Hematopoietic multipotent progenitor cell treated with erythropoietin and hydrocortisone succinate and interleukin-3 and kit ligand, for 17 days (in vitro differentiated cells): ENCODE results near the gene EPG5.
A peak's percentile ranks its signal among the peaks of the same experiment; 100 is the strongest.
"Not testable (repeated sequence)": the region's sequence is repeated elsewhere in the genome, so short reads cannot be mapped to it uniquely, and the experiment has no call there.

ENCODE experiments used
- DNase-seq: peaks from one replicate; pipeline ENCODE4 v3.0.0-alpha.2; 2015; ENCODE audit warnings: low spot score

Gene EPG5

GRCh38 chr18:45865466-45865865 is 101.7 kb downstream of the EPG5 start:
- no peak for DNase-seq

GRCh38 chr18:45864081-45864480 is 103.0 kb downstream of the EPG5 start:
- DNase-seq, result no peak

GRCh38 chr18:45863469-45863868 is 103.7 kb downstream of the EPG5 start:
- DNase-seq, result no peak

- DNase-seq, result no peak
Observed at GRCh38 chr18:45861926-45862325, 105.2 kb downstream of the EPG5 start.

- DNase-seq, result no peak
Observed at GRCh38 chr18:45860971-45861370, 106.2 kb downstream of the EPG5 start.

GRCh38 chr18:45860492-45860891 is 106.6 kb downstream of the EPG5 start:
- no peak for DNase-seq

- DNase-seq, result no peak
Observed at GRCh38 chr18:45859334-45859733, 107.8 kb downstream of the EPG5 start.

GRCh38 chr18:45856531-45856930 is 110.6 kb downstream of the EPG5 start:
- no peak for DNase-seq

- DNase-seq, result no peak
Observed at GRCh38 chr18:45854036-45854586, 113.0 kb downstream of the EPG5 start.

GRCh38 chr18:45852631-45853030 is 114.5 kb downstream of the EPG5 start:
- DNase-seq, result no peak

GRCh38 chr18:45851161-45851925 is 115.8 kb downstream of the EPG5 start:
- no peak for DNase-seq

GRCh38 chr18:45850021-45850420 is 117.1 kb downstream of the EPG5 start:
- no peak for DNase-seq

GRCh38 chr18:45849529-45849928 is 117.6 kb downstream of the EPG5 start:
- no peak for DNase-seq

GRCh38 chr18:45848643-45849042 is 118.5 kb downstream of the EPG5 start:
- DNase-seq, result not testable (repeated sequence)

GRCh38 chr18:45847119-45847518 is 120.0 kb downstream of the EPG5 start:
- no peak for DNase-seq

GRCh38 chr18:45845410-45845809 is 121.7 kb downstream of the EPG5 start:
- no peak for DNase-seq

GRCh38 chr18:45844938-45845337 is 122.2 kb downstream of the EPG5 start:
- DNase-seq, result no peak

- DNase-seq, result no peak
Observed at GRCh38 chr18:45843019-45843418, 124.1 kb downstream of the EPG5 start.

GRCh38 chr18:45841765-45842442 is 125.2 kb downstream of the EPG5 start:
- DNase-seq, result no peak

- no peak for DNase-seq
Observed at GRCh38 chr18:45841060-45841764, 125.9 kb downstream of the EPG5 start.

GRCh38 chr18:45839414-45840395 is 127.4 kb downstream of the EPG5 start:
- DNase-seq, result peak; percentile 25
